ENCODE data around the gene TPSB2. TPM values are rescaled to one million over a fixed set of nuclear protein-coding genes. Genes with fewer than 3 reads are reported as not detected.
A peak's percentile ranks its signal among the peaks of the same experiment; 100 is the strongest.

Gene TPSB2
- total and polyA plus RNA-seq, 9 donors, result 0.71 to 2.8 (median 1.5) TPM

- no peaks in the 10 kb centered on the region for H3K36me3 ChIP-seq (ENCODE audit: control insufficient read depth, insufficient read depth, low read length)
- no peaks in the 10 kb centered on the region for H3K9me3 ChIP-seq (replicated peaks; ENCODE audit: control insufficient read depth, low read depth, low read length)
- 28% methylated on average over 34 of the region's 45 CpGs for WGBS (ENCODE audit: insufficient coverage)
- peak; percentile 51 for DNase-seq
- no peak overlapping the region for H3K4me3 ChIP-seq (ENCODE audit: low read length)
- peaks cover 55% of the 10 kb centered on the region for H3K4me1 ChIP-seq (ENCODE audit: control insufficient read depth, insufficient read depth, low read length)
- no peaks in the 10 kb centered on the region for H3K27me3 ChIP-seq (ENCODE audit: control insufficient read depth, insufficient read depth, low read length)
- no peak overlapping the region for H3K27ac ChIP-seq (ENCODE audit: low read length)
These were observed 46.8 kb downstream of the TPSB2 start for GRCh38 chr16:1182950-1183907.

GRCh38 chr16:1182316-1182671, 47.7 kb downstream of the TPSB2 start:
- peak; percentile 39 for DNase-seq

DNA sequence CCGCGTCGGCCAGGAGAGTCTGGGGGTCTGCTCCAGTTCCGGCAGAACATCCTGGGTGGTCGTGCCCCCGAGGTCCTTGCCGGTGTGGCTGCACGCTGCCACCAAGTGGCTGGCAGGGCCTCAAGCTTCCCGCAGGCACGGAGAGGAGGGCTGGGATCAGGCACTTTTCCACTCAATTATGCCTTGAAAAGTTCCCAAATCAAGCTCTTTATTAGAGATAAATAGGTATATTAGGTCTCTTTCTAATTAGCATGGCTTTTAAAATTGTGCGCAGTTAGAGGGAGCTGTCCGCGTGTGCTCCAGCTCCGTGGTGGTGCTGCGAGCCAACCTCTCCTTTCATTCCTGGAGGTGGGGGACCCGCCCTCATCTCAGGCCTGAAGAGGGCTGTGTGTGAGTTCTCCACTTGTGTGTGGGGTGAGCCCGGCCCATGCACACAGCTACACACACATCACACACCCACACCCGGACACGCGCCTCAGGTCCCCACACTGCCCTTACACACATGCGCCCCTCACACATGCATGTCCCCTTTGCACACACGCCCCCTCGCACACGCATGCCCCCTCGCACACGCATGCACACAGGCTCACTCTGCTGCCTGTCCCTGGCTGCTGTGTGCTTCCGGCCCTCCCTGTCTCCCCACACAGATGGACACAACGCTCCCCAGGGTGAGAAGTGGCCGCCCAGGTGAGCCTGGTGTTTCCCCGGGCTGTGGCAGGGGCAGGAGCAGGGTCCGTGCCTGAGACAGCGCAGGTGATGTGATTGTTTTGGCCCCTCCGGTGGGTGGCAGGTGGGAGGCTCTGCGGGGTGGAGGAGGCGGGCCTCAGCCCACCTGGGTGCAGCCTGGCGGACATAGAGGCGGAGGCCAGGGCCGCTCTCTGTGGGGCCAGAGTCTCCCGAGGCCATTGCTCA, 48.3 kb downstream of the TPSB2 start:
- no peak overlapping the region for H3K4me3 ChIP-seq (ENCODE audit: low read length)
- no peaks in the 10 kb centered on the region for H3K36me3 ChIP-seq (ENCODE audit: control insufficient read depth, insufficient read depth, low read length)
- no peaks in the 10 kb centered on the region for H3K9me3 ChIP-seq (replicated peaks; ENCODE audit: control insufficient read depth, low read depth, low read length)
- H3K4me1 ChIP-seq (ENCODE audit: control insufficient read depth, insufficient read depth, low read length), result peaks cover 62% of the 10 kb centered on the region
- peaks cover 1% of the 10 kb centered on the region for H3K27me3 ChIP-seq (ENCODE audit: control insufficient read depth, insufficient read depth, low read length)
- 56% methylated on average over 25 of the region's 39 CpGs for WGBS (ENCODE audit: insufficient coverage)
- no peak for DNase-seq
- peak overlapping the region; percentile 82 for H3K27ac ChIP-seq (ENCODE audit: low read length)

More at GRCh38 chr16:1182316-1182671, 47.7 kb downstream of the TPSB2 start:
- Histone ChIP-seq H3K4me3 (ENCODE audit: low read length) (no peak overlapping the region), H3K27ac (ENCODE audit: low read length) (peak overlapping the region; percentile 20), H3K27me3 (ENCODE audit: control insufficient read depth, insufficient read depth, low read length) (no peaks in the 10 kb centered on the region), H3K9me3 (replicated peaks; ENCODE audit: control insufficient read depth, low read depth, low read length) (no peaks in the 10 kb centered on the region), H3K4me1 (ENCODE audit: control insufficient read depth, insufficient read depth, low read length) (peaks cover 60% of the 10 kb centered on the region), H3K36me3 (ENCODE audit: control insufficient read depth, insufficient read depth, low read length) (no peaks in the 10 kb centered on the region)
- 21% methylated on average over 18 of the region's 19 CpGs for WGBS (ENCODE audit: insufficient coverage)

GRCh38 chr16:1180549-1181403, 49.2 kb downstream of the TPSB2 start:
- DNase-seq, result peak; percentile 71
- H3K4me3 ChIP-seq (ENCODE audit: low read length), result no peak overlapping the region
- peaks cover 3% of the 10 kb centered on the region for H3K27me3 ChIP-seq (ENCODE audit: control insufficient read depth, insufficient read depth, low read length)

More at GRCh38 chr16:1180549-1181403, 49.2 kb downstream of the TPSB2 start:
- Histone ChIP-seq H3K9me3 (replicated peaks; ENCODE audit: control insufficient read depth, low read depth, low read length) (no peaks in the 10 kb centered on the region), H3K4me1 (ENCODE audit: control insufficient read depth, insufficient read depth, low read length) (peaks cover 62% of the 10 kb centered on the region), H3K36me3 (ENCODE audit: control insufficient read depth, insufficient read depth, low read length) (no peaks in the 10 kb centered on the region), H3K27ac (ENCODE audit: low read length) (peak overlapping the region; percentile 82)
- 51% methylated on average over 31 of the region's 38 CpGs for WGBS (ENCODE audit: insufficient coverage)

Other genes with a start within 250 kb of the TPSB2 start
- 31.1 TPM for gene SOX8, start 248.4 kb downstream of the TPSB2 start, total RNA-seq
- 10 to 100 TPM; 38.7 to 50.9 (median 42.1) TPM for gene SOX8, start 248.4 kb downstream of the TPSB2 start, polyA plus RNA-seq (ENCODE audit: insufficient read depth in 1 of 8, insufficient read length in 8 of 8, low replicate concordance in 1 of 8)
- not detected for gene SSTR5, start 157.4 kb downstream of the TPSB2 start, total RNA-seq
- gene SSTR5, start 157.4 kb downstream of the TPSB2 start, polyA plus RNA-seq (ENCODE audit: insufficient read depth in 1 of 8, insufficient read length in 8 of 8, low replicate concordance in 1 of 8), result under 1 TPM in 3 of 8 donors, not detected in 5; 0.08 to 0.13 (median 0.10) TPM
- gene C1QTNF8, start 133.9 kb downstream of the TPSB2 start, total RNA-seq, result not detected
- not detected for gene C1QTNF8, start 133.9 kb downstream of the TPSB2 start, polyA plus RNA-seq (ENCODE audit: insufficient read depth in 1 of 8, insufficient read length in 8 of 8, low replicate concordance in 1 of 8)
- 20.7 TPM for gene CACNA1H, start 77.1 kb downstream of the TPSB2 start, total RNA-seq
- gene CACNA1H, start 77.1 kb downstream of the TPSB2 start, polyA plus RNA-seq (ENCODE audit: insufficient read depth in 1 of 8, insufficient read length in 8 of 8, low replicate concordance in 1 of 8), result 10 to 100 TPM; 35.3 to 56.0 (median 40.0) TPM
- not detected for gene TPSG1, start 4.9 kb downstream of the TPSB2 start, total RNA-seq
- gene TPSG1, start 4.9 kb downstream of the TPSB2 start, polyA plus RNA-seq (ENCODE audit: insufficient read depth in 1 of 8, insufficient read length in 8 of 8, low replicate concordance in 1 of 8), result 1 to 10 TPM in 7 of 8 donors, under 1 TPM in 1; 0.98 to 3.7 (median 1.7) TPM
- 2.6 TPM for gene TPSAB1, start 10.5 kb upstream of the TPSB2 start, total RNA-seq
- gene TPSAB1, start 10.5 kb upstream of the TPSB2 start, polyA plus RNA-seq (ENCODE audit: insufficient read depth in 1 of 8, insufficient read length in 8 of 8, low replicate concordance in 1 of 8), result 1 to 10 TPM in 6 of 8 donors, under 1 TPM in 2; 0.53 to 3.8 (median 1.5) TPM
- not detected for gene TPSD1, start 25.9 kb upstream of the TPSB2 start, total RNA-seq
- gene TPSD1, start 25.9 kb upstream of the TPSB2 start, polyA plus RNA-seq (ENCODE audit: insufficient read depth in 1 of 8, insufficient read length in 8 of 8, low replicate concordance in 1 of 8), result under 1 TPM in 3 of 8 donors, not detected in 5; 0.14 to 0.34 (median 0.30) TPM
- gene UBE2I, start 79.5 kb upstream of the TPSB2 start, total RNA-seq, result 30.0 TPM
- 100 to 1,000 TPM in 6 of 8 donors, 10 to 100 TPM in 2; 89.7 to 114 (median 106) TPM for gene UBE2I, start 79.5 kb upstream of the TPSB2 start, polyA plus RNA-seq (ENCODE audit: insufficient read depth in 1 of 8, insufficient read length in 8 of 8, low replicate concordance in 1 of 8)
- gene BAIAP3, start 103.5 kb upstream of the TPSB2 start, total RNA-seq, result 0.58 TPM
- 1 to 10 TPM in 2 of 8 donors, under 1 TPM in 6; 0.40 to 1.3 (median 0.85) TPM for gene BAIAP3, start 103.5 kb upstream of the TPSB2 start, polyA plus RNA-seq (ENCODE audit: insufficient read depth in 1 of 8, insufficient read length in 8 of 8, low replicate concordance in 1 of 8)
- 44.9 TPM for gene TSR3, start 121.7 kb upstream of the TPSB2 start, total RNA-seq
- gene TSR3, start 121.7 kb upstream of the TPSB2 start, polyA plus RNA-seq (ENCODE audit: insufficient read depth in 1 of 8, insufficient read length in 8 of 8, low replicate concordance in 1 of 8), result 10 to 100 TPM; 40.9 to 62.3 (median 50.2) TPM
- gene GNPTG, start 121.7 kb upstream of the TPSB2 start, total RNA-seq, result 38.9 TPM
- gene GNPTG, start 121.7 kb upstream of the TPSB2 start, polyA plus RNA-seq (ENCODE audit: insufficient read depth in 1 of 8, insufficient read length in 8 of 8, low replicate concordance in 1 of 8), result 10 to 100 TPM; 37.6 to 46.8 (median 40.5) TPM
- 6.6 TPM for gene UNKL, start 184.5 kb upstream of the TPSB2 start, total RNA-seq
- 10 to 100 TPM in 1 of 8 donors, 1 to 10 TPM in 7; 6.6 to 12.9 (median 8.2) TPM for gene UNKL, start 184.5 kb upstream of the TPSB2 start, polyA plus RNA-seq (ENCODE audit: insufficient read depth in 1 of 8, insufficient read length in 8 of 8, low replicate concordance in 1 of 8)
- 16.5 TPM for gene UQCC4, start 190.6 kb upstream of the TPSB2 start, total RNA-seq
- 10 to 100 TPM; 11.6 to 13.8 (median 12.7) TPM for gene UQCC4, start 190.6 kb upstream of the TPSB2 start, polyA plus RNA-seq (ENCODE audit: insufficient read depth in 1 of 8, insufficient read length in 8 of 8, low replicate concordance in 1 of 8)
- gene PERCC1, start 200.9 kb upstream of the TPSB2 start, total RNA-seq, result 0.13 TPM
- under 1 TPM in 7 of 8 donors, not detected in 1; 0.16 to 0.49 (median 0.26) TPM for gene PERCC1, start 200.9 kb upstream of the TPSB2 start, polyA plus RNA-seq (ENCODE audit: insufficient read depth in 1 of 8, insufficient read length in 8 of 8, low replicate concordance in 1 of 8)
- gene CCDC154, start 214.4 kb upstream of the TPSB2 start, total RNA-seq, result 2.1 TPM
- gene CCDC154, start 214.4 kb upstream of the TPSB2 start, polyA plus RNA-seq (ENCODE audit: insufficient read depth in 1 of 8, insufficient read length in 8 of 8, low replicate concordance in 1 of 8), result 1 to 10 TPM in 7 of 8 donors, under 1 TPM in 1; 0.86 to 4.0 (median 2.1) TPM
- 18.8 TPM for gene CLCN7, start 244.8 kb upstream of the TPSB2 start, total RNA-seq
- 10 to 100 TPM; 25.1 to 43.3 (median 31.7) TPM for gene CLCN7, start 244.8 kb upstream of the TPSB2 start, polyA plus RNA-seq (ENCODE audit: insufficient read depth in 1 of 8, insufficient read length in 8 of 8, low replicate concordance in 1 of 8)

All from muscle of leg (tissue), 11 donors.